GM18858 (cell line): ENCODE results near the gene DGKZ.

ENCODE experiments used
- ATAC-seq: cut with Tn5 transposase; IDR thresholded peaks from one replicate; pipeline ENCODE4 v1.9.1; 2021; ENCODE audit not compliant: unreplicated experiment

The DGKZ gene

DNA sequence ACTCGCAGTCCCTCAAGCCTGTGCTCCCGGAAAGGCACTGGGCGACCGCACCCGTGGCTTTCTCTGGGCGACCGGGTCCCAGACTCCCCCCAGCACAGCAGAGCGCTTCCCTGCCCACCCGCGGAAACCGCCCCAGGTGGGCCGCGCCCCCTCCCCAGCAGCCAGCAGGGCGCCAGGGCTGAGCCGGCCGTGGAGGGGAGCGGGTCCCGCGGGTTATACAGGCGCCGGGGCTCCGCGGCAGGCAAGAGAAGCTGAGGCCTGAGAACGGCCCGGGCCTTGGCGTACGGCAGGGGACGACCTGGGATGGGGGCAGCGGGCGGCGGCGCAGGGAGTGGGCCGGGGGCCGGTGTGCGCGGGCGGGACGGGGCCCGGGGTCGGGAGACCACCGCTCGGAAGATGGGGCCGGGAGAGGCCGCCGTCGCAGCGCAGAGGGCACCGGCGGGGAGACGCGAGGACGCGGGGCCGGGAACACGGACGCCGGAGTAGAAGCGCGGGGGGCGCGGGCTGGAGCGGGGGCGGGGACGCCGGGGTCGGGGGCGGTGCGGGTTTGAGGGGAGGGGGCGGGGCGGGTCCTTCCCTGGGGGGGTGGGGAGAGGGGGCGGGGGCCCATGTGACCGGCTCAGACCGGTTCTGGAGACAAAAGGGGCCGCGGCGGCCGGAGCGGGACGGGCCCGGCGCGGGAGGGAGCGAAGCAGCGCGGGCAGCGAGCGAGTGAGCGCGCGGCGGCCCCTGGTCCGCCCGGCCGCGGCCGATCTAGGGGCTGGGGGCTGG is 34.0 kb downstream of the DGKZ start, which contains the start of gene MDK:
TSS of gene MDK (plus strand) at position 622 of the 771 bp plus-strand sequence. CDS start 389 bp downstream, outside the sequence.
- no peak for ATAC-seq

DNA sequence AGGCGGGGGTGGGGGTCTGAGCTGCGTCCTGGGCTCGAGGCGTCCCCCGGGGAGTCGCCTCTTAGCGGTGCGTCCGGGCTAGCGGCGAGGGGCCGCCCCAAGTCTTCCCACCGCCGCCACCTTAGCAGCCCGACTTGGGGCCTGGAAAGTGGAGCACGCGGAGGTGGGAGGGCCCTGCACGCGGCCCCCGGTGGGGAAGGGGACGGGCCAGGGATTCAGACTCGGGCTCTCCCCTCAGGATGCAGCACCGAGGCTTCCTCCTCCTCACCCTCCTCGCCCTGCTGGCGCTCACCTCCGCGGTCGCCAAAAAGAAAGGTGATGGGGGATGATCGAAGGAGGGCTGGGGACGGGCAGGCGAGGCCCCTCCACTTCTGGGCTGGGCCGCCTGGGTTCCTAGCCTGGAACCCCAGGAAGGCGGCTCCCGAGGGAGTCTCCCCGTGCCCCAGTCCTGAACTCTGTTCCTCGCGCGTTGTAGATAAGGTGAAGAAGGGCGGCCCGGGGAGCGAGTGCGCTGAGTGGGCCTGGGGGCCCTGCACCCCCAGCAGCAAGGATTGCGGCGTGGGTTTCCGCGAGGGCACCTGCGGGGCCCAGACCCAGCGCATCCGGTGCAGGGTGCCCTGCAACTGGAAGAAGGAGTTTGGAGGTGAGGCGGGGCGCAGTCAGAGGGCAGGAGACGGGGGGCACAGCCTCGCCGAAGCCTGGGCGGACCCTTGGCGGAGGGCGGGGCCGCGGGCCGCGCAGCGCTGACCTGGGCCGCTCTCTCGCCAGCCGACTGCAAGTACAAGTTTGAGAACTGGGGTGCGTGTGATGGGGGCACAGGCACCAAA is 34.8 kb downstream of the DGKZ start:
- ATAC-seq, result no peak

DNA sequence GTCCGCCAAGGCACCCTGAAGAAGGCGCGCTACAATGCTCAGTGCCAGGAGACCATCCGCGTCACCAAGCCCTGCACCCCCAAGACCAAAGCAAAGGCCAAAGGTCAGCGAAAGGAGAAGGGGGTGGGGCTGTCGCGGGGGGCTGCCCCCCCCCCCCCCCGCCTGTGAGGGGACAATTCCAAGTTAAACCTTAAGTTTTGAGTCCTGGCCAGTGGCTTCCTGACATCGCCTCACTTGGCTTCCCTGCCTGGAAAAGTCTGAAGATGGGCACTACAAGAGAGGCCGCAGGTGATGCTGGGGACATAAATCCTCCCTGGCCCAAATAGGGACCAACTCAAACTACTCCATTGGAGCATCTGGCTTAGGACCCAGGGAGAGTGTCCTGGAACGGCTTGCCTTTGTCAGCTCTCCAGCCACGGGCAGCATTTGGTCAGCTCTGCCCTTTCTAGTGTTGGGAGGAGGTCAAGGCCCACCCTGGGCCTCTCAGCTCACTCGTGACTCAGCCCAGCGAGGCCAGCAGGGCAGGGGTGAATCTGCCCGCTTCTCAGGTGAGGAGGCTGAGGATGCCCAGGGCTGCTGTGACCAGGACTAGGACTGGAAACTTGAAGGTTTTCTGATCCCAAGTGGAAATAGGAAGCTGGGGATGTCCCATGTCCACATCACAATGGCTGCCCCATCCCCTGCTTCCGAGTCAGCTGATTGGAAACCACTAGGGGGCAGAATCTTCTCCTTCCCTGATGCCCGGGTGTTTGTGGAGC is 35.6 kb downstream of the DGKZ start:
- no peak for ATAC-seq

DNA sequence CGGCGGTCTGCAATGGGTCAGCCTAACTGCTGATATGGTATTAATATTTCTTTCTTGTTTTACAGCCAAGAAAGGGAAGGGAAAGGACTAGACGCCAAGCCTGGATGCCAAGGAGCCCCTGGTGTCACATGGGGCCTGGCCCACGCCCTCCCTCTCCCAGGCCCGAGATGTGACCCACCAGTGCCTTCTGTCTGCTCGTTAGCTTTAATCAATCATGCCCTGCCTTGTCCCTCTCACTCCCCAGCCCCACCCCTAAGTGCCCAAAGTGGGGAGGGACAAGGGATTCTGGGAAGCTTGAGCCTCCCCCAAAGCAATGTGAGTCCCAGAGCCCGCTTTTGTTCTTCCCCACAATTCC is 36.1 kb downstream of the DGKZ start:
- ATAC-seq, result no peak

DNA sequence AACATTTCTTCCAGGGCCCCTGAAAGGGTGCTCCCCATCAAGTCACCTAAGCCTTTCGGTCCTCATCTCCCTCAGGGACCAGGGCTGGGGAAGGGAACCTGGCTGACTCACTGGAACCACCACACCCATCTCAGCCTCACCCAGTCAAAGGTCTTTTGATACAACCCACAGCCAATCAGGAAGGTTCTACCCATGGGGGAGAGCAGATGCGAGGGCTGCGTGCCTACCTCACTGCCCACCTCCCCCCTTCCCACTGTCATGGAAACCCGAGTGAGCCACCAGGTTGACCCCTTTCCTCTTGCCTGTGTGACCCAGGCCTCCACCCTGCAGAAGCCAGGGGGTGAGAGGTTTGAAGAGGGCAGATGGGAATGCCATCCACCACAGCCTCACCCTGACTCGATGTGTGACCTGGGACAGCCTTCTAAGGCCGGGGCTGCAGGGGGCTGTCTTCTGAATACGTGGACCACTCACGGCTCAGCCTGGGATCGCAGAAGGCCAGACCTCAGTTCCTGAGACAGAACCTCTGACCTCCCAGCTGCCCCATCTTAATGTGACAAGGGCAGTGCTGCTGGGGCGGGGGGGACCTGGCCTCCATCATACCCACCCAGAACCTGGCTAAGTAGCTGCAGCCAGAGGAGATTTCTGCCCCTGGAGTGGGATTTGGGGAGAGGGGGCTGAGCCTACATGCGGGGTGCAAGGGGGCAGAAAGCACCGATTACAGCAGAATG is 36.9 kb downstream of the DGKZ start:
- no peak for ATAC-seq

DNA sequence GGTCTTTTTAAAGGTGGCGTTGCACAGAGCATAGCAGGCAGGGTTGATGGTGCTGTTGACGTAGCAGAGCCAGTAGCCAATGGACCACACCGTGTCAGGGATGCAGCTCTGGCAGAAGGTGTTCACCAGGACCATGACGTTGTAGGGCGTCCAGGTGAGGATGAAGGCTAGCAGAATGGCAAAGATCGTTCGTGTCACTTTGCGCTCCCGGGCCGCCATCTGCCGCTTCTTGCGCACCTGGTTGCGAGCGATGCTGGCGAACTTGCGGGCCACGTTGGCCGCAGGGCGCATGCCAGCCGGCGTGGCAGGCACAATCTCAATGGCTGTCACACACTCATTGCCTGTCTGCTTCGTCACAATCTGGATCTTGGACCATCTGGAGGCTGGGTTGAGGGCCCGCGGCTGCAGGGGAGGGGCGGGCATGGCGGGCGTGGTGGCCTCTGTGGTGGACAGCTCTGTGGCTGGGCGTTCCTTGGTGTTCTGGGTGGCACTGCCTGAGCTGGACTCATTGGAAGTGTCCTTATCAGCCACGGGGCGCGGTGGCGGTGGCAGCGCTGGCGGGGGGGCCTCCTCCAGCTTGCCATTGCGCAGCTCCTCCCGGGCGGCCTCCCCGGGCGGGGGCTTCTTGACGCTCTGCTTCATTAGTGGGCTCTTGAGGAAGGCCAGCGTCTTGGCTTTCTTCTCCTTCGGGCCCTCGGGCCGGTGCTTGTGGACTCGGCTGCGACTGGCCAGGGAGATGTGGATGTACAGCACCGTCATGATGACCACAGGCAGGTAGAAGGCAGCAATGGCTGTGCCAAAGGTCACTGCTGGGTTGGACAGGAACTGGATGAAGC is 38.1 kb downstream of the DGKZ start:
- ATAC-seq, result no peak

DNA sequence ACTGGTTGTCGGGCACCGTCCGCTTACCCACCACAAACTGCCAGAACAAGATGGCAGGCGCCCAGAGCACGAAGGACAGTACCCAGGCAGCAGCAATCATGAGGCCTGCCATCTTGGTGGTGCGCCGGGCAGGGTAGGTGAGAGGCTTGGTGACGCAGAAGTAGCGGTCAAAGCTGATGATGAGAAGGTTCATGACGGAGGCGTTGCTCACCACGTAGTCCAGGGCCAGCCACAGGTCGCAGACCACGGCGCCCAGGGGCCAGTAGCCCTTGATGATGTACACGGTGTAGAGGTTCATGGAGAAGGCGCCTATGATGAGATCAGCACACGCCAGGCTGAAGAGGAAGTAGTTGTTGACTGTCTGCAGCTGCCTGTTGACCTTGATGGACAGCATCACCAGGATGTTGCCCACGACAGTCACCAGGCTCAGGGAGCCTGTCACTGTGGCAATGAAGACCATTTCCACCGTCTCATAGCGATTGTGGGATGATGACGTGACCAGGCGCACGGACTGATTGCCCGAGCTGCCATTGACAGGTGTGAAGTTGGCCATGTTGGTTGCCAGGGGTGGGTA is 38.8 kb downstream of the DGKZ start:
- ATAC-seq, result no peak

DNA sequence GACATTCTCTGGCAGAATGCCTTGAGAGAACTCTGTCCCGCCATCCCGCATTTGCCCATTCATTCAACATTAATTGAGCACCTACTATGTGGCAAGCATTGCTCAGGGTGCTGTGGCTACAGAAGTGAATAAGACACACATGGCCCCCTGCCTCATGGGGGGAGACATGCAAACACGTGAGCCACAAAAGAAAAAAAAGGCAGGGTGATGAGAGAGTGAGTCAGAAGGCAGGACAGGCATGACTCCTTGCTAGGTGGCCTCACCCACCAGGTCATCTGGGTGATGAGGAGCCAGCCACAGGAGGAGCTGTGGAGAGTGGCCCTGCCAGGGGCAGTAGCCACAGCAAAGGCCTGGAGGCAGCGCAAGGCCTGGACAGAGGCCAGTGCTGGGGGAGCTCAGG is 39.4 kb downstream of the DGKZ start:
- no peak for ATAC-seq

DNA sequence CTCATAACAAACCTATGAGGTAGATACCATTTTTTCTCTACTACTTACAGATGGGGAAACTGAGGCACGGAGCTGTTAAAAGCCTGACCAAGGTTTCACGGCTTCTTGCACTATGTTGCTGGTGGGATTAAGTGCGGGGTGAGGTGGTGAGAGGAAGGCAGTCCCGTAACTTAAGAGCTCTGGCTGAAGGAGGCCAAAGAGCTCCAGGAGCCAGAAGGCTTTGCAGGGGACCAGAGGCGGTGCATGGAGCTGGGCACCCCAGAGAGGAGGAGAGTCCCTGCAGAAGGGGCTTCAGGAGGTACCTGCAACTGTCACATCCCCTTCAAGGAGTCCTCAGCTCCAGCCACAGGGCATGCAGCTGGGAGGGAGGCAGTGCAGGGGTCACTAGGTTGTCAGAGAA is 40.2 kb downstream of the DGKZ start:
- no peak for ATAC-seq

DNA sequence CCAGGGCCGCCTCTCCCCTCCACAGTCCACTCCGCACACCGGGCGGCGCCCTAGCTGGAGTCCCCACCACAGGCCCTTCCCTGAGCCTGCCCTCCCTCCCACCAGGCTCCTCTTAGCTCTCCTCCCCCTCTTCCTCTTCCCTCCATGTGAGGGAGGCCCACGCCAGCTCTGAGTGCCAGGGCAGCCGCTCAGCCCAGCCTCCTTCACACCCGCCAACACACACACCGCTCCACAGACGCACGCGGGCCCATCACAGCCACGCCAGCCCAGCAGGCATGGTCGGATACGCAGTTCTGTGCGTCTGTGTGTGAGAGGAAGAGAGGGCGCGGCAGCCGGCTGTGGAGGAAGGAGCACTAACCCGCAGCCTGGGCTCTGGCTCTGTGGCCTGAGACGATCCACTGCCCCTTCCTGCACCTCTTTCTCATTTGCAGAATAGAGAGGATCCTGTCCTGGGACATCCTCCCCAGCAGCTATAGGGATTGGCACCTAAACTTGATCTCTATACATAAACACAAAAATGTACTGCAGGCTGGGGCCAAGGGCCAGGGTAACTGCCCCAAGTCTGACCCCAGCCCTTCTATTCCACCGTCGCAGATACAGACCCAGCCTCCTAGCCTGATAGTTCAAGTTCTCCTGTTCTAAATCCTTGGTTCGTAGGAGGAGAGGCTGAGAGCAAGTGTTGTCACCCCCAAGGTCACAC is 40.8 kb downstream of the DGKZ start:
- ATAC-seq, result no peak

DNA sequence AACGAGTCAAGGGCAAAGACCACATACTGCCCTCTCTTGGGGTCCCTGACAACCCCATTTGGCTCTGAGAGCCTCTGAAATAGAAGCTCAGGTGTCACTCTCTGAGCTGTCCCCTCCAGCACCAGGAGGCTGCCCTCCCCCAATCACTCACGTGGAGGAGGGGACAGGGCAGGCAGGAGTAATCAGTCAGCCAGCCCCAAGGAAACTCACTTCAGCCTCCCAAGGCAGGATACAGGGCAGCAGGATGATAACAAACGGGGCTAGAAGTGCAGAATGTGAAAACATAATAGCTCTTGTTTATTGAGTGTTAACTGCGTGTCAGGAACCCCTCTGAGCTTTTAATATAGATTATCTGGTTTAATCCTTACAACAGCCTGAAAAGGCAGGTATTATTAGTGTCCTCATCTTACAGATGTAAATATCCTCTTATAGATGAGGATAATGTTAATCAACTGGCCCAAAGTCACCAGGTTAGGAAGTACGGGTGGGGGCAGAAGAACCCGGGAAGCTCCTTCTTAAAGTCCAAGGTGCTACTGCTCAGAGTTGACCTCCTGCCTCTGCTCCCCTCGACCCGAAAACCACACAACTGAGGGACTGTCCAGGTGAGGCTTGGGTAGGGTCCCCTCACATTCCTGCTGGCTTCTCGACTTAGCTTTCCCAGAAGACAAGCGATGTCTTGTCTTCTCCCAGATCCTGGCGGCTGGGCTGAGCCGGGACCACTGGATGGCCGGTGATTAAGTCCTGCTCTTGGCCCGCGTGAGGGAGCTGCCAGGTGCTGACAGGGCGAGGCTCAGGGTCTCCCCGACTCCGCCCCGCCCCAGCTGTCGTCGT is 41.6 kb downstream of the DGKZ start:
- no peak for ATAC-seq

DNA sequence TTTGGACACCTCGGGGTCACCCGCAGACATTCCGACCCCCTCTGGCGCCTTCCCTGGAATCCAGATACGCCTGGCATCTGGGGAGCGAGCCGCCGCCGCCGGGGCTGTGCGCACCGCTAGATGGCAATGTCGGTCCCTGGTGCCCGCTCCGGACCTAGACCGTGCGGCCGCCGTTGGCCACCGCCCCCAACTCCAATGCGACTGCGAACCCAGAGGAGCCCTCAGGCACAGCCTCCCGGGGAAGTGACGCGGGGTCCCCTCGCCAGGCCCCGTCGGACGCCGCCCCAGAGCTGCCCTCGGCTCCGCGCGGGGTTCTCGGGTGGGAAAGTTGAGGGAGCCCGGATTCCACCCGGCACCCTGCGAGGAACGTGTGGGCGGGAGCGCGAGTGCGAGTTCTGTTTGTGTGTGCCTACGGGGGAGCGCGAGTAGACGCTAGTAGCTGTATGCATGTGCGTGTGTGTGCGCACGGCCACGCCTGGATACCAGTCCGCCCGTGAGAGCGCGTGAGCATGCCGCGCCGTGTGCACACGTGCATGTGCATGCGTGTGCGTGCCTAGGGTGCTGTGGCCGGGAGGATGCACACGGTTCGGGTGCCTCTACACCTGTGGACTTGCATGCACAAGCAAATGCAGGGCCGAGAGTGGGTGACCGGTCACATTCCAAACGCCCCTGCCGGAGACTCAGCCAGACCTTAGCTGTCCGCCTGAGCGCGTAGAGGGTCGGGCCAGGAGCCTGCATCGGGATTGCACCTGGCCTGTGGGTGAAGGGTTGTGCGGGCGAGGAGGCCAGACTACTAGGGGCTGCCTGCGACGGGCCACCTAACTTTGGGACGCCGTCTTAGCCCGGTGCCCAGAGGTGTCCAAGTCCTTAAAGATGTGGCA is 42.4 kb downstream of the DGKZ start:
- ATAC-seq, result no peak

DNA sequence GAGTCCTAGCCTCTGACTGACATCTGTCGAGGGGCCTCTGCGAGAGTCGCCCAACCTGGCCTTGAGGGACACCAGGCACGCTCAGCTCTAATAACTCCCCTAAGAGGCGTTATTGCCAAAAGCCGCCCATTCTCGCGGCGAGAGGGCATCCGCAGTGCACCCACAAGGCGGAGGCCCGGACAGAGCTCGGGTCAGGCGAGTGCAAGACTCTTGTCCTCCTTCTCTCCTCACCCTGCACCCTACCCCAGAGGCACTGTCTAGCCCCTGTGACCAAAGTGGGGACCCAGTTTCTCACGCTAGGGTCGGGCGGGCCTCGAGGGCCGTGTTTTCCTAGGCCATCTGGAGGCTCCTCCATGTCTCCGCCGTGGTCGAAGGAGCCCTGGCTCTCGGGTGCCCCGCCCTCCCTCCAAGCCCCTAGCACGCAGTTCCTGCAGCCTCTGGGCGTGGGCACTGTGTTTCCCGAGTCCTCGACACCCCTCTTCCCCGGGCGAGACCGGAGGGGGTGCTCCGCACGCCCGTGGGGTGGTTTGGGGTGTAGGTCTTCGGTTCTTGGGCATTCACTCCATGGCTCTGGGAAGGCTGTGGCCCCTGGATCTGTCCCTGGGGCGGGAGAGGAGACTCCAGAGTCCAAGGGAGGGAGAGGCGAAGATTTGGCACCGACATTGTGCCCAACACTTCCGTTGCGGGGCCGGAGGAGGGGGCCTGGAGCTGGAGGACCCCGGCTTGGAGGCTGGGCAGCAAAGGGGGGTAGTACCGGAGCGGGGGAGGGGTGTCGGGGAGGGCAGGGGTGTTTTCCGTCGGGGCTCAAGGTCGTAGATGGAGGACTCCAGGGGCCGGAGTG is 43.3 kb downstream of the DGKZ start:
- no peak for ATAC-seq

DNA sequence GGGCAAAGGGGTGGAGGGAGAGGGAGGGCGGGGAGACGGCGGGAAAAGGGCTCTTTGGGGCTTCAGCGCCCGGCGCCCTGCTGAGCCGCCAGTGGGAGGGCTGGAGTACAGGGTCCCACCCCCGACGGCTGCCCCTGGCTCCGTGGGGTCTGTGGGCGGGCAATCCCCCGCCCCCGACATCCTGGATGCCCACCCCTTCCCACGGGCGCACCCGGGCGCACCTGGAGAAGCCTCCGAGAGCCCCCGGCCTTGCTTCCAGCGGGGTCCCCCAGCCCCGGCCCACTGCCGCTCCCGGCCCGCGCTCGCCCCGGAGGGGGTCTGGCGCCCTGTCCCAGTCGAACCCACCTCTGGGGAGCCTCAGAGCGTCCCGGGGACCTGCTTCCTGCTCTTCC is 43.9 kb downstream of the DGKZ start:
- no peak for ATAC-seq

DNA sequence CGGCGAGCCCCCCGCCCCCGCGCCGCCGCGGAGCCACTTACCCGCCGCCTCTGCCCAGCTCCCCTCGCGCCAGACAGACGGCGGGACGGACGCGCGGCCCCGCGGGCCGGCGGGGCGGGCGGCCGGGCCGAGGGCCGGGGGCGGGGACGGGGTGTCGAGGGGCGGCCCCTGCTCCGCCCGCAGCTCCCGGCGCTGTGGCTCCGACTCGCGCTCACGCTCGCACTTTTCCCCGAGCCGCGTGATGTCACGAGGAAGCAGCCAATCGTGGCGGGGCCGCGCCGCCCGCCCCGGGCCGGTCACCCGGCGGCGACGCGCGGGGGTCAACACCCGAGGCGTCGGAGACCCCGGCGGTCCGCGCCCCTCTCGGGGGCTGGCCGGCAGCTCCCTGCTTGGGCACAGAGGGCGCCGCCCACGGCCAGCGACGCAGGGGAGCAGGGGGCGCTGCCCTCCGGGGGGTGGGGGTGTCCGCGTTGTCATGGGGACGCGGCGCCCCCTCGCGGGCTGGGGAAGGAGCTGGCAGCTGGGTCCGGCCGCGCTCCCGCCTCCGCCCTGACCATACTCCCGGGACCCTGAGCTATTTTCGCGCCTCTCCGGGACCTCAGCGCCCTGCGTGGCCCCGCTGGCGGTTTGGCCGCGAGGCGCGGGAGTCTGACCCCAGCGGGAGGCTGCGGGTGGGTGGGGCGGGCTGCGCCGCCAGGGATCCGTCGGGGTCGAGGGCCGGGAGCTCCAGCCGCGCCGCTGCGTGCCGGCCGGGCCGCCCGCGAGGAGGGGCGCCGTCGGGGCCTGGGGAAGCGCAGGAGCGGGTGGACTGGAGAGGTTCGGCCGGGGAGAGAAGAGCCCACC is 44.5 kb downstream of the DGKZ start, which contains the start of gene CHRM4:
TSS of gene CHRM4 (minus strand) at position 199 of the 843 bp plus-strand sequence. CDS start 5,219 bp downstream, outside the sequence.
- ATAC-seq, result no peak
